NT2/D1 (cell line): ENCODE data around the gene MICAL2.

Experiments used
- SUZ12 ChIP-seq: IDR thresholded peaks from 2 replicates; pipeline ENCODE4 v1.6.1; 2011; ENCODE audit not compliant: insufficient read length, insufficient read depth; ENCODE audit errors: extremely low read depth
- YY1 ChIP-seq: IDR thresholded peaks from 2 replicates; pipeline ENCODE4 v1.6.1; 2011; ENCODE audit not compliant: insufficient read length, insufficient read depth
- ZNF274 ChIP-seq: IDR thresholded peaks from 2 replicates; pipeline ENCODE4 v1.6.1; 2011; ENCODE audit warnings: mild to moderate bottlenecking, low read depth, low read length

GRCh38 chr11:12124306-12124705, 13.9 kb downstream of the MICAL2 start:
- TF ChIP-seq SUZ12 (no peak), YY1 (no peak), ZNF274 (no peak)
